Mucosa of descending colon (tissue), 3 donors: Measurements from ENCODE around the gene SPATS2L. TPM values are rescaled to one million over a fixed set of nuclear protein-coding genes. Genes with fewer than 3 reads are reported as not detected.

ENCODE experiments used
- ATAC-seq: fragments of 200-7000 bp; cut with Tn5 transposase; one replicate; pipeline ENCODE4 v1.9.1; 2020; ENCODE audit warnings: mild to moderate bottlenecking, moderate library complexity
- DNase-seq, 3 donors: peaks; one replicate each; pipeline ENCODE4 v3.0.0-alpha.2; 2020
- H3K36me3 ChIP-seq: fragments of 200-600 bp; one replicate; pipeline ENCODE4 v1.8.0; 2021; ENCODE audit warnings: low read depth, mild to moderate bottlenecking
- H3K4me1 ChIP-seq: fragments of 200-600 bp; one replicate; pipeline ENCODE4 v1.8.0; 2021; ENCODE audit warnings: low read depth, mild to moderate bottlenecking
- H3K4me3 ChIP-seq: fragments of 200-600 bp; one replicate; pipeline ENCODE4 v1.8.0; 2021; ENCODE audit warnings: mild to moderate bottlenecking
- H3K9me3 ChIP-seq: fragments of 200-600 bp; one replicate; pipeline ENCODE4 v1.8.0; 2021; ENCODE audit warnings: mild to moderate bottlenecking
- intact Hi-C, 2 donors: fragments of 100-400 bp; cut with DNase I in 1 of 2; cut with micrococcal nuclease in 1 of 2; formaldehyde crosslinking; loops; one replicate each; pipeline versions ENCODE4 v1.11.0 to v1.11.1; 2022; cut with DNase I, micrococcal nuclease
- total RNA-seq, 3 donors: library from RNA; stranded (reverse); fragmentation: NEBNext Ultra II Directional in 2 of 3; extraction: Animal tissue kit (Norgen Biotek cat#: 25700) in 2 of 3; gene quantifications; one replicate each; pipeline versions ENCODE4 v1.2.1 to v1.2.4, GENCODE V29; 2021 to 2023
- TF ChIP-seq, protein P1 (sequence below): fragments of 200-600 bp; IDR thresholded peaks from one replicate; pipeline ENCODE4 v1.8.0; 2022; ENCODE audit warnings: antibody characterized with exemption, mild to moderate bottlenecking
- donor health status: DM: no; HTN: no; CAD: no; lungs with moderate emphysema.
- donor health status: DM: no; HTN: no; CAD: no.
- donor health status: DM: no; HTN: yes; CAD: no.

Gene SPATS2L
- total RNA-seq, 3 donors from 2014 or later, result 160 to 238 (median 232) TPM

DNA sequence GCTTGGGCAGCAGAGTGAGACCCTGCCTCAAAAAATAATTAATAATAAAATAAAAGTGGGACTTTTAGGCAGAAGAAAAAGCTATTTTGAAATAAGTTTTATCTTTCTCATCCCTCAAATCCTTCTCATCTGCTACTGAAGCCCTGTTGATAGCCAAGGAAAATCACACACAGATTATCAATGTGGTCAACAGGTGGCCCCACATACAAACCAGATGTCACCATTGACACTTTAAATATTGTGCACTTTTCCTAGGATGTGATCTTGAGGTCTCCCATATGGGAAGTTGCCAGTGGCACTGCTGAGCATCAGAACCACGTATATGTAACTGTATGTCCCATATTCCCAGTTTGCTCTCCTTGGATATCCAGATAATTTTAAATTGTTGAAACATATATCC, 138.8 kb downstream of the SPATS2L start:
- no peak overlapping the region for H3K4me3 ChIP-seq
- no peaks in the 10 kb centered on the region for H3K9me3 ChIP-seq
- ATAC-seq, result no peak
- H3K4me1 ChIP-seq, result no peaks in the 10 kb centered on the region
- intact Hi-C loops, result no loop called here
- TF ChIP-seq, protein P1, sequence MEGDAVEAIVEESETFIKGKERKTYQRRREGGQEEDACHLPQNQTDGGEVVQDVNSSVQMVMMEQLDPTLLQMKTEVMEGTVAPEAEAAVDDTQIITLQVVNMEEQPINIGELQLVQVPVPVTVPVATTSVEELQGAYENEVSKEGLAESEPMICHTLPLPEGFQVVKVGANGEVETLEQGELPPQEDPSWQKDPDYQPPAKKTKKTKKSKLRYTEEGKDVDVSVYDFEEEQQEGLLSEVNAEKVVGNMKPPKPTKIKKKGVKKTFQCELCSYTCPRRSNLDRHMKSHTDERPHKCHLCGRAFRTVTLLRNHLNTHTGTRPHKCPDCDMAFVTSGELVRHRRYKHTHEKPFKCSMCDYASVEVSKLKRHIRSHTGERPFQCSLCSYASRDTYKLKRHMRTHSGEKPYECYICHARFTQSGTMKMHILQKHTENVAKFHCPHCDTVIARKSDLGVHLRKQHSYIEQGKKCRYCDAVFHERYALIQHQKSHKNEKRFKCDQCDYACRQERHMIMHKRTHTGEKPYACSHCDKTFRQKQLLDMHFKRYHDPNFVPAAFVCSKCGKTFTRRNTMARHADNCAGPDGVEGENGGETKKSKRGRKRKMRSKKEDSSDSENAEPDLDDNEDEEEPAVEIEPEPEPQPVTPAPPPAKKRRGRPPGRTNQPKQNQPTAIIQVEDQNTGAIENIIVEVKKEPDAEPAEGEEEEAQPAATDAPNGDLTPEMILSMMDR, result no peak
- DNase-seq, result no peak
- H3K36me3 ChIP-seq, result no peaks in the 10 kb centered on the region

DNA sequence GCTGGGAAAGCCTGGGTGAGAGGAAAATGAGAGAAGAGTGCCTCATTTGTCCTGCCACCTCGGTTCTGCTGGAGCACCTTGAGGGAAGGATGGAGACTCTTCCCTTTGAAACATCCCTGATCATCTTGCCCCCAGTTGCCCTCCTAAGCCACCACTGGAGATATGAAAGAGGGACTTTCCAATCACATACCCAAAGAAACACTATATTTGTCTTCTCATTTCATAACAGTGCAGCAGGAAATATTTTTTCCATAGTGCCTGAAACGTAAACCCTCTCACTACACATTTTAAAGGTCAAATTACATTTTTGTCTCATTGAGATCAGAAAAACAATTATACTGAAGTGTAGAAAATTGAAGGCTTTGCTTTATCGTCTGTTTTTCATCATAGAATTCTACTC, 140.1 kb downstream of the SPATS2L start:
- Histone ChIP-seq H3K4me3 (no peak overlapping the region), H3K9me3 (no peaks in the 10 kb centered on the region), H3K4me1 (no peaks in the 10 kb centered on the region), H3K36me3 (no peaks in the 10 kb centered on the region)
- TF ChIP-seq, protein P1, result no peak
- DNase-seq (no peak), ATAC-seq (no peak)
- intact Hi-C loops, result no loop called here

DNA sequence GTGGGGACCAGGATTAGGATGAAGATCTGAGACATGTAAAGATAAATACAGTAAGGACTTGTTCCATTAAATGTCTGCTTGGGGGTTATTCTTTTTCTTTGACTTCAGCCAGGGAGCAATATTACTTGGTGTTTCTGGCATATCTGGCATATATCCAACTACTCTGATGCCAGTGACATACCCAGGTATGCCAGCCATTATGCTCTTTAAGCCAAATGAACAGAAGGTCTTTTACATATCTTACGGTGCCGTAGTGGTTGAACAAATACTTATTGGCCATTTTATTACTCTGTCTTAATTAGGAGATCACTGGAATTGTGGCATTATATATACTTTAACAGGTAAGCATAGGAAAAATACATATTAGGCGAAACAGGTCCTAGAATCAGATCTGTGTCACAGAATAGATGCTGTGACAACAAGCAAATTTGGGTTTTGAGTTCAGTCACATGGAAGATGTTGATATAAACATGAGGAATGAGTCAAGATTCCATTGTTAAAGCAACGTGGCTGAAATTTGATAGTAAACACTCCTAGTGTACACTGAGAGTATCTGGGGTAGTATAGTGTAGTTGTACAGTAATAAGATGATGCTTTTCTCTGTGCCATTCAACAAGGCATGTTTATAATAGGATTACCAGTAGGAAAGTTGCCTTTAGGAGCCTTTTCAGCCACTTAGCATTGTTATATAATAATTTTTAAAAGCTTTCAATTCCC, 140.8 kb downstream of the SPATS2L start:
- no peaks in the 10 kb centered on the region for H3K36me3 ChIP-seq
- TF ChIP-seq, protein P1, result no peak
- no peak for DNase-seq
- intact Hi-C loops, result no loop called here
- H3K9me3 ChIP-seq, result no peaks in the 10 kb centered on the region
- no peak overlapping the region for H3K4me3 ChIP-seq
- no peak for ATAC-seq
- no peaks in the 10 kb centered on the region for H3K4me1 ChIP-seq

DNA sequence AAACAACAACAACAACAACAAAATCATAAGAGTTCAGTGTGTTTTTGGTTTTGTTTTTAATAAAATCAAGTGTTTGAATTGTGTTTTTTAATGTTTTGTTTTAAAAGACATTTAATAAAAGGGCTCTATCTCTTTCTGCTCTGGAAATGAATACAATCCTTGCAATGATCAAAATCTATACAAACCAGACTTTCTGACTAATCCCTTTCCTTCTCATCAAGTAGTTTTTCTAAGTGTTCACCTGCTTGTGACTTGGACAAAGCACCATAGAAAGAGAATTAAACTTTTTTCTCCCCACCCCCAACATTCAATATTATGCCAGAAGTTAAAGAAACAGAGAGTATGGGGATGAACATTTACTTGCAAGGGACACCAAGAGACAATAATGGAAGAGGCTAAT, 142.0 kb downstream of the SPATS2L start:
- Histone ChIP-seq H3K4me1 (no peaks in the 10 kb centered on the region), H3K4me3 (no peak overlapping the region), H3K9me3 (no peaks in the 10 kb centered on the region), H3K36me3 (no peaks in the 10 kb centered on the region)
- DNase-seq, result no peak
- TF ChIP-seq, protein P1, result no peak
- intact Hi-C loops, result no loop called here
- ATAC-seq, result no peak

DNA sequence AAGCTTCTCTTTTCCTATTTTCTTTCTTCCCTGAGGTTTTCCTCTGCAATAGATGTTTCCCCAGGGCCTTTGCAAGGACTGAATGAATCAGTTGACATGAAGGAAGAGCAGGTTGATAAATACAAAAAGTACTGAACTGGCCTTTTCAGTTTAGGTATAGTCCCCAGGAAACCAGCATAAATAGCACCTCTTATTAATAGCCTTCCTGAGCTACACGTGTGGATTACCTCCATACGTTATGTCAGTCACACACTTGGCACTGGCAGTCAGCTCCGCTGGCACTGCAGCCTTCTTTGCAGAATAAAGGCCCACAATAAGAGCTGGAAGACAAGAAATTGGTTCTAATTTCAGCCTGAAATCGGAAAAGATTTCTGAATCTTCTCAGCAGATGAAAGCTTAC, 142.7 kb downstream of the SPATS2L start:
- ATAC-seq, result no peak
- intact Hi-C loops, result no loop called here
- no peaks in the 10 kb centered on the region for H3K36me3 ChIP-seq

More for the DNA sequence above, 142.7 kb downstream of the SPATS2L start:
- TF ChIP-seq, protein P1, result no peak
- no peak for DNase-seq
- H3K4me3 ChIP-seq, result no peak overlapping the region
- H3K4me1 ChIP-seq, result no peaks in the 10 kb centered on the region
- H3K9me3 ChIP-seq, result no peaks in the 10 kb centered on the region
